ENCODE results near the gene HOXB5.

The HOXB5 gene

DNA sequence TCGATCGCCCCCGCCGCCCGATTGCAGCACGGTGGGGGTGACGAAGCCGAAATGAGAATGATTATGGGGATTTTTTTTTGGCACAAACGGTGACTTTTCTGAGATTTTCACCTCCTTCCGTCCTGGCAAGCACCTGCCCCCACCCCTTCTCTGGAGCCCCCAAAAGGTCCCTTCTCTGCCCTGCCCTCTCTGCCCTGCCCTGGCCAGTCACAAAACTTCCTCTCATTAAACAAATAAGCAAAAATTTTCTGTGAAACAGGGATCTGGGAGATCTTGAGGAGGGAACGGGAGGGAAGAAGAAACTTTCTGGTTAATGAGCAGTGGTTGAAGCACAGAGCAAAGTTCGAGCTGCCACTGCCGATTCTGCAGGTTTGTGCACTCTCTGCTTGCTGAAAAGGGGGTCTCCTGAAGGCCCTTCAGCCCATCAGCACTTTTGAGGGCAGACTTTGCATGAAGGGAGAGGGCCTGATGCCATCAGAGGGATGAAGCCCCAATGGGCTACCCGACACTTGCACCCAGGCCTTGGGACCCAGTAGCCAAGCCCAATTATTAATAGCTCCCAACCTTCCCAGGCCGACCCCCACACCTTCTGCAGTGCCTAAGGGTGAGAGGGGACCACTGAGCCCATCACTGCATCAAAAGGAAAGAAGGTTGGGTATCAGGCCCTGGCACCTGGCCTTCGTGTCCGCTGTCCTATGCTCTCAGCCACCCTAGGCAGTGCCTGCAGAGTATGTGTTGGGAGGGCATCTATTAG, 22.6 kb upstream of the HOXB5 start:
- DNase-seq = no peak

GRCh38 chr17:48615047-48615962, 21.7 kb upstream of the HOXB5 start, which contains the start of gene HOXB8:
HOXB8 (minus strand) TSS chr17:48615292; CDS start chr17:48614704, 588 bp downstream.
- DNase-seq = no peak

DNA sequence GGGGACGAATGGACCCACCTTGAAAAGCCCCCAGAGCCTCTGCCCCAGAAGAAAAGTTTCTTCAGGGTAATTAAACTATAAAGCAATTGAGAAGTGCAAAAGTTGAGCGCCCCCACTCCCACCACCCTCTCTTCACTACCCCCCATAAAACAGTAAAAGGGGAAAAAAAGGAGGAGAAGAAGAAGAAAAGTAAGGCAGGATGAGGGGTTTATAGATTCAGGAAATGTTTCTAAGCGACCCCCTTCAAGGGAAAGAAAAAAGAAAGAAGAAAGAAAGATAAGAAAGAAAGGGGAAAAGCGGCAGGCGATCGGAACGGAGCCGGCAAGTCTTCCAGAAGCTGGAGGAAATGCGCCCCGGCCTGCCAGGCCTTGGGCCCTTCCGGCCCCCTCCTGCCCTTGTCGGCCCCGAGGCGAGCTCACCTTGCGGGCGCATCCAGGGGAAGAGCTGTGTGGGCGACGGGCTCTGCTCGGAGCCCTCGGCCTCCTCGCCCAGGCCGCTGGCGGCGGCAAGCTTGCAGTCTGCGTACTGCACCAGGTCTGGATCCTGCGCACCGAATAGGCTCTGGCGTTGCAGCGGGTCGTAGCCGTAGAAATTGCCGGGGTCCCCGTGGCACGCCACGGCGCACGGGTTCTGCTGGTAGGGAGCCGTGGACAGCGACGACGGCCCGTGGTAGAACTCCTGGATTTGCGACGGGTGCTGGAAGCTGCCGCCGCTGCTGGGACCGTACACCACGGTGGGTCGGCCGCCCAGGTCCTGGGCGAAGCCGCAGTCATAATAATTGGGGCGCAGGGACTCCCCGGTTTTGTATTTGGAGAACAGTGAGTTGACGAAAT, 20.5 kb upstream of the HOXB5 start:
- no peak for DNase-seq

GRCh38 chr17:48612854-48613691, 19.5 kb upstream of the HOXB5 start:
- DNase-seq = peak; percentile 46

- no peak for DNase-seq
Observed at GRCh38 chr17:48612456-48612853, 18.9 kb upstream of the HOXB5 start.

DNA sequence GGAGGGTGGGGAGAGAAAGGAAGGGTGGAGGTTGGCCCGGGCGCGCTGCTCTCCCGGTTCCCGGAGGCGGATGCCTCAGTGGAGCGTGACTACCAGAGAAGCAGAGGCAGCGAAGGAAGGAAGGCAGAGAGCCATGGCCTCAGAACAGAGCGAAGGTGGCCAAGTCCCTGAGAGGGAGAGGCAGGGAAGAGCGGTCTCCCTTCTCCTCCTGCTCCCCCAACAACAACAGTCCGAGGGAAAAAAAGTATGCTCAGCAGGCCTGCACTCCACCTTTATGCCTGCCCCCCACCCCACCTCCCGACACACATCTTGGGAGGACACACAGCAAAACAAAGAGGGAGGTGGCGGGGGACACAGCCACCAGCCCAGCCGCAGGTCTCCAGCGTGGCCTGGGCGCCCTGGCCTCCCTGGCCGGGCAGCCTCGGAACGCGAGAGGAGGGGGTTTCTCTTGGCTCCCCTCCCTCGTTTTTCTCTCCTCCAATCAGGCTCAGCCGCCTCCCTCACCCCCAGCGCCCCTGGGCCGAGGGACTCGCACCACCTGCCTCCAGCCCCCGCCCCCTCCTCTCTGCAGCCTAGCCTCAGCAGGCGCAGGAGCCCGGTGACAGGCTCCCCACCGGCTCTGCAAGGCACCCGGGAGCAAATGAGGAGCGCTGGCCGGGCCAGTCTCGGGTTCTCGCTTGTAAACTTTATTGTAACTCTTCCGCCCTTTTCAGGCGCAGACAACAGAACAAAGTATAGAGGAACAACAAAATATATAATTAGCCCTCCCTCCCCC, 18.3 kb upstream of the HOXB5 start:
- no peak for DNase-seq

GRCh38 chr17:48611213-48611612, 17.6 kb upstream of the HOXB5 start:
- DNase-seq = no peak

DNA sequence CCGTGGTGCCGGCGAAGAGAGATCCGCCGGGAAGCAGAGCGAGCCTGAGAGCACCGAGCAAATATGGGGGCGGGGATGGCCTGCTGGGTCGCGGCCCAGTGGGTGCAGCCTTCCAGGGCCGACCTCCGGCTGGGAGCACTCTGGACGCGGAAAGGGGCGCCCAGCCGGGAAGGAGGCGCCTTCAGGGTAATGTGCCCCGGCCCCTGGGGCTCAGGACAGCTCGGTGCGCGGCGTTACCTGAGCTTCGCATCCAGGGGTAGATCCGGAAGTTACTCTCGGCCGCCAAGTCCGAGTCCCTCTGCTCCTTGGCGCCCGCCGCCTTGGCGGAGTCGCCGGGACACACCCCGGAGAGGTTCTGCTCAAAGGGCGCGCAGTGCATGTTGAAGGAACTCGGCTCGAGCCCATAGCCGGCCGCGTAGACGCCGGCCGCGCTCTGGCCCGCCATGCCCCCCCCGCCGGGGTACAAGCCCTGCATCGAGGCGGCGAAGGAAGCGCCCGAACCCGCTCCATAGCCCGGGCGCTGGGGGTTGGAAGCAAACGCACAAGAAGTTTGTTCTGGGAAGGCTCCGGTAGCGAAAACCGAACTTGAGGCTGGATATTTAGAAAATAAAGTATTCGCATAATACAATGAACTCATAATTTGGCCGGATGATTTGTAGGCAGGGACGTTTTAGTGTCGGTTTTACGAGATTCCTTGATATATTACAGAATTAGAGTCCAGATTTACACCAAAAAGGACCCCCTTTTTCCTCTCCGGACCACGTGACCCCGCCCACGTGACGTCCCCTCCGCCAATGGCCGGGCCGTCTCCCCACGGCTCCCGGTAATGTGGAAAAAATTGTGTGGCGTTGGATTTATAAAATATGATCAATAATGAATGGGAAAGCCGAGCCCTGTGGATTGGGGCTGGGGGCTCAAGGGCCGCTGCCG, 17.0 kb upstream of the HOXB5 start, which contains the start of gene HOXB7:
Gene HOXB7 (minus strand): TSS at position 736 of the 930 bp plus-strand sequence. CDS start 99 bp downstream, at position 637.
- DNase-seq = peak; percentile 56

DNA sequence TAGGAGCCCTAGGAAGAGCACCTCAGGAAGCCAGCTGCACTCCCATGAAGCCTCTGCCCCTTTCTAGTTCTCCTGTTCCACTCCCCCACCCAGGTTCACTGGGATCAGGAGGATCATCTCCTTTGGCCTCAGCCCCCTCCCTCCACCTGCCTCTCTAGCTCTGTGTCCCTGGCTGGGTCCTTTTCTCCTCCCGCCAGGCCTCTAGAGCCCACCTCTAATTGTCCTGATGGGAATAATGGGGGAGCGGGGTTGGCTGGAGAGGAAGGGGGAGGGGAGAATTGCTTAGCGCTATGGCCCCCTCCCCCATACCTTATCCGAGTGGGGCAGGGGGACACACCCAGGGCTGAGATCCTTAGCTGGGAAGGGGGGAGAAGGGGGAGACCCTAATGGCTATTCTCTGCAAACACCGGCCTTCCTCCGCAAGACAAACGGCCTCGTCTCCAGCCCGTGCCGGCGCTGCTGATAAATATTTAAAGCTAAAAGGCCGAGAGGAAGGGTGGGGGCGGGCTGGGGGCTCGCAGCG, 16.2 kb upstream of the HOXB5 start:
- no peak for DNase-seq

DNA sequence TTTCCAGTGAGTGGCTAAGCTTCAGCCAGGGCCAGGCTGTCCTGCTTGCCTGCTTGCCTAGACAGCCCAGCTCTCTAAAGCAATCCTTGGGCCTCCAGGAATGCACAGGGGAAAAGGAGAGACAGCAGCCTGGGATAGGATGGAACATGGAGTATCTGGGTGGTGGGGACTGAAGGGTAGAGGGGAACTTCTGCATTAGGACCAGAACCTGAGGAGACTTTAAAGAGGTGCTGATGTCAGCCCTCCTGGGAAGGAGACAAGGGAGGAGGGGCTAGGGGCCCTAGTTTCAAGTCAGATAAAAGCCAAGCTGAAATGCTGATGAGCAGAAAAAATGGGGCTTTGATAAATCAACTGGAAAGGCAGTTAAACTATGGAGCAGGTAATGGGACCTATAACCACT, 15.5 kb upstream of the HOXB5 start:
- DNase-seq = no peak

- DNase-seq = no peak
Observed at GRCh38 chr17:48608494-48608834, 14.9 kb upstream of the HOXB5 start.

DNA sequence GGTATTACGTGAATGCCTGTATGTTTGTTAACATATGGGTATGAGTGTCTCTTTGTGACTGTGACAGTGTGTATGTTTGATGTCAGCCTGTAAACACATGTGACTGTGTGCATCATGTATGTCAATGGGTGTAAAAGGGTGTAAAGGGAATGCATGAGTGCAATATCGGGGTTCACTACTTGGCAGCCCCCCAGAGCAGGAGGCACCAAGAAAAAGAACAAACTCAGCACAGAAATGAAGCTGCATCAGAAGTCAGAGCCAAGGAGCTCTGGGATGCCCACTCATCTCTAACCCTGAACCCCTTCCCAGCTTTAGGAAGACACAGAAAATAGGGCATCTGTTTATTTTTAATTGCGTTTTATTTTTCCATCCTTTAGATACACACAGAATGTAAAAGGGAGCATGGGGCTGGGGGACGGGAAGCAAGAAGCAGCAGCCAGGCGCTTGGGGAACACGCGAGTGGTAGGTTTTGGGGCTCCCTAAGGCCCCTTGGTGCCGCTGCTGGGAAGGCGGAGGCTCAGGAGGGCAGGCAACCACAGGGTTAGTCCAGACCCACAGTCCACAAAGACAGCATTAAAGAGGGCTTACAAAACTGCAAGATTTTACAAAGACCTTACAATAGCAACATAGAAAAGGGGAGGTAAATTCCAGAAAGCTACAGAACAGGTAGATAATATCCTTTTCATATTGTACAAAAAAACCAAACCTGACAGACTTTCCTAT, 13.5 kb upstream of the HOXB5 start:
- no peak for DNase-seq

GRCh38 chr17:48605991-48606891, 12.7 kb upstream of the HOXB5 start:
- DNase-seq = no peak

DNA sequence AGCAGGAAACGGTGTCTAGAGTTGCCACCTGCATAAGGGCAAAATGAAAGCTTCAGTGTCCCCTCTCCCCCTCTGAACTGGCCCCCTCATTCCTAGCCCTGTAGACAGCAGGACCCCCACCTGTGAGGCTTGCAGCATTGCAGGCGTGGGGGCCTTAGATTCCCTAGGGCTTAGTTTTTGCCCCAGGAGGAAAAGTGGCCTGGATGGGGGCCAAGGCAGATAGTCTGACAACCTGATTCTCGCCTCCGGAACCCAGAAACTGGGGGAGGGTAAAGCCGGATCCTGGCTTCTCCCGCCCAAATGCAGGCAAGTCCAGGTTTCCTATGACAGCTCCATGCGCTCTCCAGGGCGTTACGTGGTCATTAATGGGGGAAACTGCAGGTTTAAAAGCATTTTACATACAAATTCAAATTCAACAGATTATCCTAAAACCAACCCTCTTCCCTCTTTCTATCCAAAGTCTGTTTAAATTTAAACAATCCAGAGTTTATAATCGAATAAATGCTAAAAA, 11.9 kb upstream of the HOXB5 start:
- DNase-seq = no peak

DNA sequence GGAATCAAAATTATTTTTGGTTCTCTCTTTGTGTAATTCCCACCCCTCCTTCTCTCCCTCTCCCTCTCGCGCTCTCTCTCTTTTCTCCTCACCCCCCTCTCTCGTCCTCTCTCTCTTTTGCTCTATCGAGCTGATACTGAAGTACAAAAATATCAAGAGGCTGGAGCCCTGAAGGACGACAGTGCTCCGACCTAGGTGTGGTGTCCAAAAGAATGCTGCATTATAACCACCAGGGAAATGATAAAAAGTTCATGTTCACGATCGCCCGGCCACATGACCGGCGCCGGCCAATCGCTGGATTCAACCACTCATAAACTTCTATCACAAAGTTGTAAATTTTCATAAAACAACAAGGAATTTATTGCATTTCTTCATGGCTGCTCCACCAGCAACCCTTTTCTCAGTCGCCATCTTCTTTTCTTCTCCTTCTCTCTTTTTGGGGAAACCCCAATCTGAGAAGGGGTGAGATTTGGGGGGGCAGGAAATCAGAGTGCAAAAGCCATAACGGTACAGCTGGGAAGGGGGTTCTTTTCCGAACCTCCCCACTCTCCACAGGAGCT, 11.3 kb upstream of the HOXB5 start, which contains the start of gene HOXB6:
Gene HOXB6 (minus strand): TSS at position 217 of the 560 bp plus-strand sequence. CDS start 6,836 bp downstream, outside the sequence.
- DNase-seq = no peak

GRCh38 chr17:48603959-48604769, 10.6 kb upstream of the HOXB5 start:
- DNase-seq = no peak
